H9 (cell line): Measurements from ENCODE around the gene HAUS7. TPM values are rescaled to one million over a fixed set of nuclear protein-coding genes. Genes with fewer than 3 reads are reported as not detected.

Experiments used
- DNase-seq: peaks from one replicate; pipeline ENCODE4 v3.0.0-alpha.2; 2017
- H2AFZ ChIP-seq: one replicate; pipeline ENCODE4 v1.6.1; 2013; ENCODE audit warnings: mild to moderate bottlenecking, low read length, control low read depth, moderate library complexity
- H2AK5ac ChIP-seq: 2 replicates; pipeline ENCODE4 v1.6.1; 2013; ENCODE audit warnings: low read length, control low read depth, mixed read lengths; ENCODE audit not compliant: insufficient read length
- H2BK120ac ChIP-seq: one replicate; pipeline ENCODE4 v1.6.1; 2013; ENCODE audit warnings: low read depth, mild to moderate bottlenecking, low read length, control low read depth, inconsistent platforms; ENCODE audit not compliant: poor library complexity, severe bottlenecking
- H2BK12ac ChIP-seq: 2 replicates; pipeline ENCODE4 v1.6.1; 2013; ENCODE audit warnings: low read length, control low read depth, mixed read lengths, low read depth; ENCODE audit not compliant: insufficient read length
- H2BK15ac ChIP-seq: 2 replicates; pipeline ENCODE4 v1.6.1; 2013; ENCODE audit warnings: low read depth, low read length, control low read depth
- H2BK20ac ChIP-seq: one replicate; pipeline ENCODE4 v1.6.1; 2013; ENCODE audit warnings: low read depth, mild to moderate bottlenecking, low read length, control low read depth, inconsistent platforms; ENCODE audit not compliant: poor library complexity, severe bottlenecking
- H2BK5ac ChIP-seq: 2 replicates; pipeline ENCODE4 v1.6.1; 2013; ENCODE audit warnings: low read length, control low read depth, mixed read lengths; ENCODE audit not compliant: insufficient read length
- H3K14ac ChIP-seq: 2 replicates; pipeline ENCODE4 v1.6.1; 2013; ENCODE audit warnings: low read length, control low read depth; ENCODE audit not compliant: insufficient read depth
- H3K18ac ChIP-seq: 2 replicates; pipeline ENCODE4 v1.6.1; 2013; ENCODE audit warnings: low read depth, mild to moderate bottlenecking, mixed read lengths, low read length, control low read depth; ENCODE audit not compliant: insufficient read length
- H3K23ac ChIP-seq: 2 replicates; pipeline ENCODE4 v1.6.1; 2013; ENCODE audit warnings: low read length, control low read depth, mixed read lengths, low read depth; ENCODE audit not compliant: insufficient read length
- H3K23me2 ChIP-seq: 2 replicates; pipeline ENCODE4 v1.6.1; 2013; ENCODE audit warnings: low read depth, mild to moderate bottlenecking, mixed read lengths, low read length, control low read depth; ENCODE audit not compliant: insufficient read length, poor library complexity, severe bottlenecking
- H3K27ac ChIP-seq: 2 replicates; pipeline ENCODE4 v1.5.1; 2013; ENCODE audit warnings: low read length, control low read depth, mixed read lengths, low read depth; ENCODE audit not compliant: insufficient read length
- H3K27me3 ChIP-seq: 2 replicates; pipeline ENCODE4 v1.6.1; 2013; ENCODE audit warnings: low read length, control low read depth, inconsistent platforms; ENCODE audit not compliant: insufficient read depth
- H3K4ac ChIP-seq: 2 replicates; pipeline ENCODE4 v1.6.1; 2013; ENCODE audit warnings: low read depth, mild to moderate bottlenecking, control low read depth, inconsistent platforms, low read length, moderate library complexity
- H3K4me1 ChIP-seq: 2 replicates; pipeline ENCODE4 v1.6.1; 2013; ENCODE audit warnings: low read length, control low read depth, inconsistent platforms; ENCODE audit not compliant: insufficient read depth
- H3K4me2 ChIP-seq: 2 replicates; pipeline ENCODE4 v1.6.1; 2013; ENCODE audit warnings: low read length, control low read depth, mixed read lengths; ENCODE audit not compliant: insufficient read length, insufficient read depth
- H3K56ac ChIP-seq: 2 replicates; pipeline ENCODE4 v1.6.1; 2013; ENCODE audit warnings: low read depth, mild to moderate bottlenecking, mixed read lengths, low read length, control low read depth; ENCODE audit not compliant: insufficient read length
- H3K79me1 ChIP-seq: 2 replicates; pipeline ENCODE4 v1.6.1; 2013; ENCODE audit warnings: low read depth, mild to moderate bottlenecking, moderate library complexity, low read length, control low read depth, inconsistent platforms; ENCODE audit not compliant: insufficient read depth, poor library complexity, severe bottlenecking
- H3K79me2 ChIP-seq: 2 replicates; pipeline ENCODE4 v1.6.1; 2013; ENCODE audit warnings: low read length, control low read depth, inconsistent platforms; ENCODE audit not compliant: insufficient read depth
- H3K9ac ChIP-seq: 2 replicates; pipeline ENCODE4 v1.6.1; 2013; ENCODE audit warnings: low read length, control low read depth, mixed read lengths; ENCODE audit not compliant: insufficient read length; ENCODE audit errors: extremely low read depth
- H3K9me3 ChIP-seq: one replicate; pipeline ENCODE4 v1.6.1; 2013; ENCODE audit warnings: low read depth, low read length, inconsistent platforms; ENCODE audit not compliant: control insufficient read depth
- H3T11ph ChIP-seq: one replicate; pipeline ENCODE4 v1.6.1; 2013; ENCODE audit warnings: mild to moderate bottlenecking, low read length, control low read depth, inconsistent platforms
- H4K20me1 ChIP-seq: one replicate; pipeline ENCODE4 v1.6.1; 2013; ENCODE audit not compliant: control insufficient read depth, insufficient read length, insufficient read depth
- H4K5ac ChIP-seq: 2 replicates; pipeline ENCODE4 v1.6.1; 2013; ENCODE audit warnings: low read depth, mild to moderate bottlenecking, mixed read lengths, low read length, control low read depth; ENCODE audit not compliant: insufficient read length
- H4K8ac ChIP-seq: replicated peaks from 2 replicates; pipeline ENCODE4 v1.6.1; 2013; ENCODE audit warnings: low read length, control low read depth, mixed read lengths, low read depth; ENCODE audit not compliant: insufficient read length
- H4K91ac ChIP-seq: 2 replicates; pipeline ENCODE4 v1.6.1; 2013; ENCODE audit warnings: low read depth, mild to moderate bottlenecking, moderate library complexity, mixed read lengths, low read length, control low read depth; ENCODE audit not compliant: insufficient read length
- H3K27ac Mint-ChIP-seq, 3 experiments: 2 replicates in 2 of 3; 3 replicates in 1 of 3; pipeline ENCODE4 v1.8.0; 2020 to 2021; ENCODE audit warnings: mixed read lengths in 3 of 3, mild to moderate bottlenecking in 1 of 3, moderate library complexity in 1 of 3
- H3K27me3 Mint-ChIP-seq: 2 replicates; pipeline ENCODE4 v1.8.0; 2021; ENCODE audit warnings: low read depth, mild to moderate bottlenecking, moderate library complexity, mixed read lengths
- H3K36me3 Mint-ChIP-seq, 3 experiments: 2 replicates in 2 of 3; 3 replicates in 1 of 3; pipeline ENCODE4 v1.8.0; 2020 to 2021; ENCODE audit warnings: low read depth in 3 of 3, mixed read lengths in 3 of 3; ENCODE audit not compliant: insufficient read depth in 1 of 3
- H3K4me1 Mint-ChIP-seq, 2 experiments: 2 replicates each; pipeline ENCODE4 v1.8.0; 2020; ENCODE audit warnings: mixed read lengths in 2 of 2
- H3K4me3 Mint-ChIP-seq, 2 experiments: 2 replicates in 1 of 2; 3 replicates in 1 of 2; pipeline ENCODE4 v1.8.0; 2020 to 2021; ENCODE audit warnings: mild to moderate bottlenecking in 2 of 2, mixed read lengths in 2 of 2, moderate library complexity in 1 of 2
- H3K9me3 Mint-ChIP-seq, 2 experiments: 2 replicates in 1 of 2; 3 replicates in 1 of 2; pipeline ENCODE4 v1.8.0; 2020; ENCODE audit warnings: mild to moderate bottlenecking in 2 of 2, mixed read lengths in 2 of 2, moderate library complexity in 1 of 2
- CTCF ChIP-seq: fragments of 200-600 bp; sonication (generic); conservative IDR thresholded peaks from 3 replicates; pipeline ENCODE4 v1.8.0; 2021; ENCODE audit warnings: antibody characterized with exemption, mild to moderate bottlenecking
- WGBS: extraction: QIAGEN DNeasy Blood & Tissue Kit; methylation state at CpG from one replicate; pipeline ENCODE4 v1.1.7; 2013; ENCODE audit warnings: missing lambda C conversion rate, low lambda C conversion rate, mixed read lengths; ENCODE audit not compliant: insufficient read length; ENCODE audit errors: extremely low coverage; 5-methylcytosine and 5-hydroxymethylcytosine counted together
- total RNA-seq: library from RNA; stranded (reverse); gene quantifications from 2 replicates; pipeline ENCODE4 v1.2.1, GENCODE V29; 2021

The HAUS7 gene
- total RNA-seq, 1 experiment from 2014 or later: 45.3 TPM

GRCh38 chrX:153417637-153418036 is 52.7 kb downstream of the HAUS7 start:
- H4K5ac ChIP-seq: no peak overlapping the region
- no peak overlapping the region for H2BK5ac ChIP-seq
- no peak overlapping the region for H3K56ac ChIP-seq
- H3K23me2 ChIP-seq: no peaks in the 10 kb centered on the region
- no CpG with 5 or more reads among the region's 8 CpGs for WGBS
- H2AFZ ChIP-seq: no peak overlapping the region
- H3K4me2 ChIP-seq: no peak overlapping the region
- no peak overlapping the region for H4K91ac ChIP-seq
- DNase-seq: no peak
- Mint-ChIP-seq H3K27ac (no peak overlapping the region), H3K4me1 (peaks cover 2 to 19% of the 10 kb centered on the region in 2 experiments; a peak in 3 of 4 replicates), H3K9me3 (peaks cover 71 to 79% of the 10 kb centered on the region in 2 experiments), H3K27me3 (peaks cover 11% of the 10 kb centered on the region), H3K4me3 (no peak overlapping the region), H3K36me3 (peaks cover 2 to 8% (median 6%) of the 10 kb centered on the region in 3 experiments; a peak in 4 of 7 replicates)
- H3K14ac ChIP-seq: no peak overlapping the region
- H3K4ac ChIP-seq: no peak overlapping the region
- H4K8ac ChIP-seq: no peak overlapping the region
- no peak overlapping the region for H3K27ac ChIP-seq
- H3T11ph ChIP-seq: no peak overlapping the region
- H3K4me1 ChIP-seq: no peaks in the 10 kb centered on the region
- H2BK12ac ChIP-seq: no peak overlapping the region
- H2BK120ac ChIP-seq: no peak overlapping the region
- no peaks in the 10 kb centered on the region for H3K79me2 ChIP-seq
- no peaks in the 10 kb centered on the region for H4K20me1 ChIP-seq
- H3K18ac ChIP-seq: no peak overlapping the region
- H2BK20ac ChIP-seq: no peak overlapping the region
- TF ChIP-seq CTCF: no peak
- H3K27me3 ChIP-seq: no peaks in the 10 kb centered on the region
- H3K23ac ChIP-seq: no peak overlapping the region
- no peaks in the 10 kb centered on the region for H3K79me1 ChIP-seq
- H2AK5ac ChIP-seq: no peak overlapping the region
- H3K9me3 ChIP-seq: peaks cover 41% of the 10 kb centered on the region
- H2BK15ac ChIP-seq: no peak overlapping the region
- no peak overlapping the region for H3K9ac ChIP-seq
